ENCODE results near the gene MREG.

- TF ChIP-seq, protein P1, sequence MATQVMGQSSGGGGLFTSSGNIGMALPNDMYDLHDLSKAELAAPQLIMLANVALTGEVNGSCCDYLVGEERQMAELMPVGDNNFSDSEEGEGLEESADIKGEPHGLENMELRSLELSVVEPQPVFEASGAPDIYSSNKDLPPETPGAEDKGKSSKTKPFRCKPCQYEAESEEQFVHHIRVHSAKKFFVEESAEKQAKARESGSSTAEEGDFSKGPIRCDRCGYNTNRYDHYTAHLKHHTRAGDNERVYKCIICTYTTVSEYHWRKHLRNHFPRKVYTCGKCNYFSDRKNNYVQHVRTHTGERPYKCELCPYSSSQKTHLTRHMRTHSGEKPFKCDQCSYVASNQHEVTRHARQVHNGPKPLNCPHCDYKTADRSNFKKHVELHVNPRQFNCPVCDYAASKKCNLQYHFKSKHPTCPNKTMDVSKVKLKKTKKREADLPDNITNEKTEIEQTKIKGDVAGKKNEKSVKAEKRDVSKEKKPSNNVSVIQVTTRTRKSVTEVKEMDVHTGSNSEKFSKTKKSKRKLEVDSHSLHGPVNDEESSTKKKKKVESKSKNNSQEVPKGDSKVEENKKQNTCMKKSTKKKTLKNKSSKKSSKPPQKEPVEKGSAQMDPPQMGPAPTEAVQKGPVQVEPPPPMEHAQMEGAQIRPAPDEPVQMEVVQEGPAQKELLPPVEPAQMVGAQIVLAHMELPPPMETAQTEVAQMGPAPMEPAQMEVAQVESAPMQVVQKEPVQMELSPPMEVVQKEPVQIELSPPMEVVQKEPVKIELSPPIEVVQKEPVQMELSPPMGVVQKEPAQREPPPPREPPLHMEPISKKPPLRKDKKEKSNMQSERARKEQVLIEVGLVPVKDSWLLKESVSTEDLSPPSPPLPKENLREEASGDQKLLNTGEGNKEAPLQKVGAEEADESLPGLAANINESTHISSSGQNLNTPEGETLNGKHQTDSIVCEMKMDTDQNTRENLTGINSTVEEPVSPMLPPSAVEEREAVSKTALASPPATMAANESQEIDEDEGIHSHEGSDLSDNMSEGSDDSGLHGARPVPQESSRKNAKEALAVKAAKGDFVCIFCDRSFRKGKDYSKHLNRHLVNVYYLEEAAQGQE (IDR thresholded peaks at IDR 0.05; ENCODE audit: low read depth): no peak
- TF ChIP-seq POLR2A (IDR thresholded peaks at IDR 0.05; ENCODE audit: borderline replicate concordance, extremely low read depth, insufficient read depth, insufficient read length) (no peak), YY1 (IDR thresholded peaks at IDR 0.05; ENCODE audit: extremely low read depth, insufficient replicate concordance, low read depth, low read length) (no peak), ELF1 (IDR thresholded peaks at IDR 0.05; ENCODE audit: borderline replicate concordance, low read depth) (no peak), CBX3 (IDR thresholded peaks at IDR 0.05; ENCODE audit: low read depth) (no peak), POLR2AphosphoS5 (IDR thresholded peaks at IDR 0.05; ENCODE audit: low read depth, low read length) (no peak)
- TF ChIP-seq, protein P2, sequence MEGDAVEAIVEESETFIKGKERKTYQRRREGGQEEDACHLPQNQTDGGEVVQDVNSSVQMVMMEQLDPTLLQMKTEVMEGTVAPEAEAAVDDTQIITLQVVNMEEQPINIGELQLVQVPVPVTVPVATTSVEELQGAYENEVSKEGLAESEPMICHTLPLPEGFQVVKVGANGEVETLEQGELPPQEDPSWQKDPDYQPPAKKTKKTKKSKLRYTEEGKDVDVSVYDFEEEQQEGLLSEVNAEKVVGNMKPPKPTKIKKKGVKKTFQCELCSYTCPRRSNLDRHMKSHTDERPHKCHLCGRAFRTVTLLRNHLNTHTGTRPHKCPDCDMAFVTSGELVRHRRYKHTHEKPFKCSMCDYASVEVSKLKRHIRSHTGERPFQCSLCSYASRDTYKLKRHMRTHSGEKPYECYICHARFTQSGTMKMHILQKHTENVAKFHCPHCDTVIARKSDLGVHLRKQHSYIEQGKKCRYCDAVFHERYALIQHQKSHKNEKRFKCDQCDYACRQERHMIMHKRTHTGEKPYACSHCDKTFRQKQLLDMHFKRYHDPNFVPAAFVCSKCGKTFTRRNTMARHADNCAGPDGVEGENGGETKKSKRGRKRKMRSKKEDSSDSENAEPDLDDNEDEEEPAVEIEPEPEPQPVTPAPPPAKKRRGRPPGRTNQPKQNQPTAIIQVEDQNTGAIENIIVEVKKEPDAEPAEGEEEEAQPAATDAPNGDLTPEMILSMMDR (IDR thresholded peaks at IDR 0.05 in 2 of 3, conservative IDR thresholded peaks at IDR 0.05 in 1 of 3; ENCODE audit: borderline replicate concordance in 1 of 3, insufficient read depth in 1 of 3, low read depth in 2 of 3, low read length in 2 of 3): no peak
Observed at GRCh38 chr2:215919624-215920243, 93.6 kb downstream of the MREG start.

All from HCT116 (cell line).